ENCODE measurements around the gene ANAPC10.

GRCh38 chr4:144984241-144984640, 113.8 kb downstream of the ANAPC10 start:
- TF ChIP-seq RAD21 (conservative IDR thresholded peaks at IDR 0.05 in 1 of 2, IDR thresholded peaks at IDR 0.05 in 1 of 2): no peak
- no peak for TF ChIP-seq POLR2A (IDR thresholded peaks at IDR 0.05; ENCODE audit: low read length)
